CD14-positive monocyte (primary cell): ENCODE data around the gene PCDHA2. TPM values are rescaled to one million over a fixed set of nuclear protein-coding genes. Genes with fewer than 3 reads are reported as not detected.
"Not testable (repeated sequence)": the region's sequence is repeated elsewhere in the genome, so short reads cannot be mapped to it uniquely, and the experiment has no call there.

ENCODE experiments used
- DNase-seq, 3 donors: peaks; one replicate each; pipeline ENCODE4 v3.0.0-alpha.2; 2011 to 2022
- H2AFZ ChIP-seq: 2 replicates; pipeline ENCODE4 v1.6.0; 2012; ENCODE audit warnings: mild to moderate bottlenecking, low read depth, low read length, inconsistent platforms; ENCODE audit not compliant: insufficient read depth, poor library complexity, severe bottlenecking
- H3K27ac ChIP-seq, 2 donors: 1 replicate in 1 of 2; 2 replicates in 1 of 2; pipeline ENCODE4 v1.5.1; 2012 to 2013; ENCODE audit warnings: low read length in 2 of 2, control low read depth in 1 of 2, inconsistent platforms in 1 of 2, low read depth in 1 of 2, mild to moderate bottlenecking in 1 of 2
- H3K27me3 ChIP-seq, 2 donors: one replicate each; pipeline versions ENCODE4 v1.6.0 to v1.6.1; 2011 to 2013; ENCODE audit warnings: low read length in 2 of 2; ENCODE audit not compliant: control insufficient read depth in 2 of 2, insufficient read depth in 2 of 2
- H3K36me3 ChIP-seq, 2 donors: replicated peaks in 1 of 2; 1 replicate in 1 of 2; 2 replicates in 1 of 2; pipeline versions ENCODE4 v1.5.1 to v1.6.1; 2012 to 2013; ENCODE audit warnings: low read length in 2 of 2, control low read depth in 1 of 2, inconsistent platforms in 1 of 2, mild to moderate bottlenecking in 1 of 2; ENCODE audit not compliant: insufficient read depth in 2 of 2, control insufficient read depth in 1 of 2
- H3K4me1 ChIP-seq, 2 donors: 1 replicate in 1 of 2; 2 replicates in 1 of 2; pipeline versions ENCODE4 v1.5.1 to v1.6.1; 2012 to 2013; ENCODE audit warnings: low read length in 2 of 2, control low read depth in 1 of 2, inconsistent platforms in 1 of 2, mild to moderate bottlenecking in 1 of 2, moderate library complexity in 1 of 2; ENCODE audit not compliant: insufficient read depth in 2 of 2, control insufficient read depth in 1 of 2
- H3K4me2 ChIP-seq: replicated peaks from 2 replicates; pipeline ENCODE3; 2012; ENCODE audit warnings: low read length, moderate library complexity, mild to moderate bottlenecking; ENCODE audit not compliant: poor library complexity, severe bottlenecking; ENCODE audit errors: extremely low read depth
- H3K4me3 ChIP-seq, 3 experiments: fragments of 200-600 bp in 1 of 3; sonication (generic) in 1 of 3; replicated peaks in 1 of 3; 1 replicate in 2 of 3; 2 replicates in 1 of 3; pipeline ENCODE4 v1.5.1; 2011 to 2013; ENCODE audit warnings: low read length in 3 of 3, mild to moderate bottlenecking in 3 of 3, control low read depth in 2 of 3, low read depth in 2 of 3, inconsistent platforms in 1 of 3, moderate library complexity in 1 of 3
- H3K79me2 ChIP-seq: 2 replicates; pipeline ENCODE4 v1.6.0; 2012; ENCODE audit warnings: mild to moderate bottlenecking, control low read depth, inconsistent platforms, low read length, moderate library complexity; ENCODE audit not compliant: insufficient read depth
- H3K9ac ChIP-seq: 2 replicates; pipeline ENCODE4 v1.6.0; 2017; ENCODE audit warnings: low read length, mild to moderate bottlenecking; ENCODE audit not compliant: insufficient read depth, poor library complexity, severe bottlenecking
- H3K9me3 ChIP-seq, 2 donors: replicated peaks in 1 of 2; 1 replicate in 1 of 2; 2 replicates in 1 of 2; pipeline versions ENCODE4 v1.5.1 to v1.6.1; 2012 to 2013; ENCODE audit warnings: low read length in 2 of 2, control low read depth in 1 of 2; ENCODE audit not compliant: control insufficient read depth in 1 of 2, insufficient read depth in 1 of 2
- H4K20me1 ChIP-seq: 2 replicates; pipeline ENCODE4 v1.6.0; 2012; ENCODE audit warnings: mild to moderate bottlenecking, low read length, control low read depth, moderate library complexity; ENCODE audit not compliant: insufficient read depth
- H3K27ac Mint-ChIP-seq, 7 donors: one replicate each; pipeline ENCODE4 v1.8.0; 2020; ENCODE audit warnings: mild to moderate bottlenecking in 7 of 7, mixed read lengths in 7 of 7, moderate library complexity in 6 of 7, inconsistent platforms in 2 of 7
- H3K27me3 Mint-ChIP-seq, 3 donors: one replicate each; pipeline ENCODE4 v1.8.0; 2021 to 2022; ENCODE audit warnings: low read depth in 3 of 3, mild to moderate bottlenecking in 3 of 3, mixed read lengths in 3 of 3, moderate library complexity in 3 of 3, inconsistent platforms in 1 of 3
- H3K36me3 Mint-ChIP-seq, 2 donors: one replicate each; pipeline ENCODE4 v1.8.0; 2020; ENCODE audit warnings: mixed read lengths in 2 of 2, inconsistent platforms in 1 of 2, mild to moderate bottlenecking in 1 of 2
- H3K4me1 Mint-ChIP-seq: one replicate; pipeline ENCODE4 v1.8.0; 2020; ENCODE audit warnings: mild to moderate bottlenecking, mixed read lengths
- H3K4me3 Mint-ChIP-seq, 2 donors: one replicate each; pipeline ENCODE4 v1.8.0; 2020; ENCODE audit warnings: mild to moderate bottlenecking in 2 of 2, mixed read lengths in 2 of 2, moderate library complexity in 1 of 2
- H3K9me3 Mint-ChIP-seq, 7 donors: one replicate each; pipeline ENCODE4 v1.8.0; 2020 to 2022; ENCODE audit warnings: mixed read lengths in 7 of 7, mild to moderate bottlenecking in 6 of 7, moderate library complexity in 6 of 7, inconsistent platforms in 2 of 7
- WGBS: methylation state at CpG from one replicate; pipeline ENCODE4 v1.1.5; 2013; ENCODE audit warnings: missing lambda C conversion rate; ENCODE audit not compliant: insufficient coverage; 5-methylcytosine and 5-hydroxymethylcytosine counted together
- intact Hi-C, 2 donors: fragments of 100-400 bp; cut with micrococcal nuclease; formaldehyde crosslinking; loops; one replicate each; pipeline versions ENCODE4 v1.15.0 to v1.15.1; 2023
- polyA plus RNA-seq, 3 donors: library from polyadenylated mRNA; depleted of rRNA in 1 of 3; unstranded in 2 of 3; stranded (reverse) in 1 of 3; fragments of 300-500 nt in 2 of 3; fragments of >200 nt in 1 of 3; fragmentation: Illumina TruSeq in 2 of 3; gene quantifications; 1 replicate in 2 of 3; 2 replicates in 1 of 3; pipeline ENCODE4 v1.2.3, GENCODE V29; 2012 to 2021
- TF ChIP-seq, protein P1 (sequence below): fragments of 200-600 bp; IDR thresholded peaks from one replicate; pipeline ENCODE4 v1.8.0; 2022; ENCODE audit warnings: antibody characterized with exemption, mild to moderate bottlenecking

The PCDHA2 gene
- polyA plus RNA-seq, 3 donors: not detected

GRCh38 chr5:140801494-140801841 lies 6.8 kb downstream of the PCDHA2 start:
- WGBS: 31% methylated on average over 9 of the region's 16 CpGs
- Histone ChIP-seq H3K36me3 (no peaks in the 10 kb centered on the region), H3K4me2 (no peak overlapping the region), H2AFZ (peak overlapping the region; percentile 21), H3K9me3 (peaks cover 34 to 61% of the 10 kb centered on the region in 2 donors), H4K20me1 (no peaks in the 10 kb centered on the region), H3K79me2 (no peaks in the 10 kb centered on the region), H3K4me3 (peak overlapping the region in 1 of 3 experiments; percentile 23), H3K27ac (no peak overlapping the region), H3K4me1 (no peaks in the 10 kb centered on the region), H3K27me3 (peaks cover 0 to 26% of the 10 kb centered on the region in 2 donors), H3K9ac (no peak overlapping the region)
- Mint-ChIP-seq H3K36me3 (peaks cover 0 to 8% of the 10 kb centered on the region in 2 donors), H3K27me3 (peaks cover 5 to 21% (median 21%) of the 10 kb centered on the region in 3 donors), H3K27ac (no peak overlapping the region), H3K4me1 (no peaks in the 10 kb centered on the region), H3K4me3 (no peak overlapping the region), H3K9me3 (peaks cover 30 to 62% (median 51%) of the 10 kb centered on the region in 7 donors)
- TF ChIP-seq, protein P1, sequence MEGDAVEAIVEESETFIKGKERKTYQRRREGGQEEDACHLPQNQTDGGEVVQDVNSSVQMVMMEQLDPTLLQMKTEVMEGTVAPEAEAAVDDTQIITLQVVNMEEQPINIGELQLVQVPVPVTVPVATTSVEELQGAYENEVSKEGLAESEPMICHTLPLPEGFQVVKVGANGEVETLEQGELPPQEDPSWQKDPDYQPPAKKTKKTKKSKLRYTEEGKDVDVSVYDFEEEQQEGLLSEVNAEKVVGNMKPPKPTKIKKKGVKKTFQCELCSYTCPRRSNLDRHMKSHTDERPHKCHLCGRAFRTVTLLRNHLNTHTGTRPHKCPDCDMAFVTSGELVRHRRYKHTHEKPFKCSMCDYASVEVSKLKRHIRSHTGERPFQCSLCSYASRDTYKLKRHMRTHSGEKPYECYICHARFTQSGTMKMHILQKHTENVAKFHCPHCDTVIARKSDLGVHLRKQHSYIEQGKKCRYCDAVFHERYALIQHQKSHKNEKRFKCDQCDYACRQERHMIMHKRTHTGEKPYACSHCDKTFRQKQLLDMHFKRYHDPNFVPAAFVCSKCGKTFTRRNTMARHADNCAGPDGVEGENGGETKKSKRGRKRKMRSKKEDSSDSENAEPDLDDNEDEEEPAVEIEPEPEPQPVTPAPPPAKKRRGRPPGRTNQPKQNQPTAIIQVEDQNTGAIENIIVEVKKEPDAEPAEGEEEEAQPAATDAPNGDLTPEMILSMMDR: no peak
- intact Hi-C loops: no loop called here
- no peak for DNase-seq

DNA sequence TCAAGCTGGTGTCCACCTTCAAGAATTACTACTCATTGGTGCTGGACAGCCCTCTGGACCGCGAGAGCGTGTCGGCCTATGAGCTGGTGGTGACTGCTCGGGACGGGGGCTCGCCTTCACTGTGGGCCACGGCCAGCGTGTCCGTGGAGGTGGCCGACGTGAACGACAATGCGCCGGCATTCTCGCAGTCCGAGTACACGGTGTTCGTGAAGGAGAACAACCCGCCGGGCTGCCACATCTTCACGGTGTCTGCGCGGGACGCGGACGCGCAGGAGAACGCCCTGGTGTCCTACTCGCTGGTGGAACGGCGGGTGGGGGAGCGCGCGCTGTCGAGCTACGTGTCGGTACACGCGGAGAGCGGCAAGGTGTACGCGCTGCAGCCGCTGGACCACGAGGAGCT lies 7.7 kb downstream of the PCDHA2 start:
- WGBS: 46% methylated on average over 45 of the region's 45 CpGs
- H3K79me2 ChIP-seq, H2AFZ ChIP-seq, H3K4me3 ChIP-seq, intact Hi-C loops, H3K27ac Mint-ChIP-seq, H3K9ac ChIP-seq, H3K4me2 ChIP-seq, H3K36me3 ChIP-seq, H3K4me1 ChIP-seq, DNase-seq, H4K20me1 ChIP-seq, H3K27ac ChIP-seq, H3K4me1 Mint-ChIP-seq: not testable (repeated sequence)
- Mint-ChIP-seq H3K36me3 (peaks cover 0 to 12% of the 10 kb centered on the region in 2 donors), H3K27me3 (peaks cover 5 to 25% (median 23%) of the 10 kb centered on the region in 3 donors), H3K4me3 (peak overlapping the region in 1 of 2 donors; percentile 55), H3K9me3 (peaks cover 31 to 62% (median 49%) of the 10 kb centered on the region in 7 donors)
- Histone ChIP-seq H3K9me3 (peaks cover 31 to 59% of the 10 kb centered on the region in 2 donors), H3K27me3 (peaks cover 0 to 33% of the 10 kb centered on the region in 2 donors)
